ENCODE results near the gene PNKD.

PNKD gene

DNA sequence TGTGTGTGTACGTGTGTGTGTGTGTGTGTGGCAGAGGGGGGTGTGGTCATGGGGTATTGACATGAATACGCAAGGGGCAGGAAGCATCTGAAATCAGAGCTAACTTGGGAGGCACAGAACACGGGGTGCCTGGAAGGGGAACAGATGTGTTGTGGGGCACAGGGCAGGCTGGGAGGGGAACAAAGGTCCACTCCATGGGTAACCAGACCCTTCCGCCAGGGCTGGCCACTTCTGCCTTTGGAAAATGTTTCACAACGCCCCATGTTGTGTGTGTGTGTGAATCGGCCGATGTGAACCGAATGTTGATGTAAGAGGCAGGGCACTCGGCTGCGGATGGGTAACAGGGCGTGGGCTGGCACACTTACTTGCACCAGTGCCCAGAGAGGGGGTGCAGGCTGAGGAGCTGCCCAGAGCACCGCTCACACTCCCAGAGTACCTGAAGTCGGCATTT lies 111.6 kb downstream of the PNKD start, which contains the start of gene SLC11A1:
Gene SLC11A1, plus strand, starts transcription at position 358 of the 451 bp plus-strand sequence. CDS start 96 bp downstream, outside the sequence.
- Histone ChIP-seq H2AFZ (ENCODE audit: low read length) (no peak within 1 kb of the TSS), H4K20me1 (ENCODE audit: insufficient read depth, low read length, poor library complexity, severe bottlenecking) (no peaks in the 10 kb centered on the region), H3F3A (ENCODE audit: low read depth) (no peaks in the 10 kb centered on the region), H3K4me2 (ENCODE audit: low read depth, low read length, poor library complexity, severe bottlenecking) (no peak within 1 kb of the TSS), H3K9ac (ENCODE audit: low read depth, low read length, poor library complexity, severe bottlenecking) (no peak within 1 kb of the TSS), H3K9me2 (replicated peaks; ENCODE audit: low read depth, low read length) (no peaks in the 10 kb centered on the region), H3K4me3 (ENCODE audit: low read length, poor library complexity, severe bottlenecking) (no peak within 1 kb of the TSS), H3K27me3 (ENCODE audit: insufficient read depth, low read length, poor library complexity, severe bottlenecking) (no peaks in the 10 kb centered on the region), H3K4me1 (ENCODE audit: insufficient read depth, low read length, poor library complexity, severe bottlenecking) (no peaks in the 10 kb centered on the region), H3K36me3 (ENCODE audit: insufficient read depth, low read length) (no peaks in the 10 kb centered on the region), H3K79me2 (ENCODE audit: insufficient read depth, low read length) (no peaks in the 10 kb centered on the region), H3K9me3 (ENCODE audit: insufficient read depth, low read depth, low read length) (no peaks in the 10 kb centered on the region)
- TF ChIP-seq EZH2phosphoT487 (IDR thresholded peaks at IDR 0.05; ENCODE audit: borderline replicate concordance) = no peak
- TF ChIP-seq, protein P1, sequence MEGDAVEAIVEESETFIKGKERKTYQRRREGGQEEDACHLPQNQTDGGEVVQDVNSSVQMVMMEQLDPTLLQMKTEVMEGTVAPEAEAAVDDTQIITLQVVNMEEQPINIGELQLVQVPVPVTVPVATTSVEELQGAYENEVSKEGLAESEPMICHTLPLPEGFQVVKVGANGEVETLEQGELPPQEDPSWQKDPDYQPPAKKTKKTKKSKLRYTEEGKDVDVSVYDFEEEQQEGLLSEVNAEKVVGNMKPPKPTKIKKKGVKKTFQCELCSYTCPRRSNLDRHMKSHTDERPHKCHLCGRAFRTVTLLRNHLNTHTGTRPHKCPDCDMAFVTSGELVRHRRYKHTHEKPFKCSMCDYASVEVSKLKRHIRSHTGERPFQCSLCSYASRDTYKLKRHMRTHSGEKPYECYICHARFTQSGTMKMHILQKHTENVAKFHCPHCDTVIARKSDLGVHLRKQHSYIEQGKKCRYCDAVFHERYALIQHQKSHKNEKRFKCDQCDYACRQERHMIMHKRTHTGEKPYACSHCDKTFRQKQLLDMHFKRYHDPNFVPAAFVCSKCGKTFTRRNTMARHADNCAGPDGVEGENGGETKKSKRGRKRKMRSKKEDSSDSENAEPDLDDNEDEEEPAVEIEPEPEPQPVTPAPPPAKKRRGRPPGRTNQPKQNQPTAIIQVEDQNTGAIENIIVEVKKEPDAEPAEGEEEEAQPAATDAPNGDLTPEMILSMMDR (conservative IDR thresholded peaks at IDR 0.05; ENCODE audit: low read length) = no peak

DNA sequence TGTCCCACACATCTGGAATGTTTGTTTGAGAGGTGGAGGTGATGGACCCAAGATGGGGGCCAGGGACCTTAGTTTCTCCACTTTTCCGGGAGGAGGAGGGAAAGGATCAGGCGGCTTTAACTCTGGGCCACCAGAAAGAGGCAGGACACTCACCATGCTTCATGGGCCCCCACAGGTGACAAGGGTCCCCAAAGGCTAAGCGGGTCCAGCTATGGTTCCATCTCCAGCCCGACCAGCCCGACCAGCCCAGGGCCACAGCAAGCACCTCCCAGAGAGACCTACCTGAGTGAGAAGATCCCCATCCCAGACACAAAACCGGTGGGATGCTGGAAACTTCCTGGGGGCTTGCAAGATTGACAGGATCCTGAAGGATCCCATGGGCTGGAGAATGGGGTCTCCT lies 112.5 kb downstream of the PNKD start:
- no peaks in the 10 kb centered on the region for H3K4me1 ChIP-seq (ENCODE audit: insufficient read depth, low read length, poor library complexity, severe bottlenecking)
- no peaks in the 10 kb centered on the region for H3K9me3 ChIP-seq (ENCODE audit: insufficient read depth, low read depth, low read length)
- no peaks in the 10 kb centered on the region for H3K27me3 ChIP-seq (ENCODE audit: insufficient read depth, low read length, poor library complexity, severe bottlenecking)
- TF ChIP-seq, protein P1 (conservative IDR thresholded peaks at IDR 0.05; ENCODE audit: low read length) = no peak
- TF ChIP-seq EZH2phosphoT487 (IDR thresholded peaks at IDR 0.05; ENCODE audit: borderline replicate concordance) = no peak
- no peaks in the 10 kb centered on the region for H4K20me1 ChIP-seq (ENCODE audit: insufficient read depth, low read length, poor library complexity, severe bottlenecking)
- H3K36me3 ChIP-seq (ENCODE audit: insufficient read depth, low read length) = no peaks in the 10 kb centered on the region
- no peak overlapping the region for H3K9ac ChIP-seq (ENCODE audit: low read depth, low read length, poor library complexity, severe bottlenecking)
- no peak overlapping the region for H3K4me3 ChIP-seq (ENCODE audit: low read length, poor library complexity, severe bottlenecking)
- H3K9me2 ChIP-seq (replicated peaks; ENCODE audit: low read depth, low read length) = no peaks in the 10 kb centered on the region
- no peak overlapping the region for H3K4me2 ChIP-seq (ENCODE audit: low read depth, low read length, poor library complexity, severe bottlenecking)
- no peaks in the 10 kb centered on the region for H3K79me2 ChIP-seq (ENCODE audit: insufficient read depth, low read length)
- no peak overlapping the region for H2AFZ ChIP-seq (ENCODE audit: low read length)
- H3F3A ChIP-seq (ENCODE audit: low read depth) = no peaks in the 10 kb centered on the region

DNA sequence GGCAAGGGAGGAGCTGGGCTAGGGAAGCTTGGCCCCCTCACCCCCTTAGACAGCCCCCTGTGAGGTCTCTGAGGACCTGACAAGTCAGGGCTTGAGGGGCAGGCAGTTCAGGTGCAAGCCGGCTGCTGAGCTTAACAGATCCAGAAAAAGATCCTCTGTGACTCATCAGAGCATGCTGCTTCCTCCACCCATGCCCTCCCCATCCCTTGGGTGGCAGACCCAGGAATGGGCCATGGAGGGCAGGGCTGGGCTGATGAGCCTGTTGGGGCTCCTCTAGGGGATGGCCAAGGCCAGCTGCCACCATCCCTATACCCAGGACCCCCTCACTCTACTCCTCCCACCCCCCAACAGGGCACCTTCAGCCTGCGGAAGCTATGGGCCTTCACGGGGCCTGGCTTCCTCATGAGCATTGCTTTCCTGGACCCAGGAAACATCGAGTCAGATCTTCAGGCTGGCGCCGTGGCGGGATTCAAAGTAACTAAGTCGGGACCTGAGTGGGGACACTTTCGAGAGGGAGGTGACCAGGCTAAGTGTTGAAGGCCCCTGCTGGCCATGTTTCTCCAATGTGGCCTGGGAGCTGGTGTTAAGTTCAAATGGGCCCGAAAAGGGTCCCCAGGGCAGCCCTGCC lies 113.7 kb downstream of the PNKD start:
- Histone ChIP-seq H3K36me3 (ENCODE audit: insufficient read depth, low read length) (no peaks in the 10 kb centered on the region), H3K4me2 (ENCODE audit: low read depth, low read length, poor library complexity, severe bottlenecking) (no peak overlapping the region), H3K9me3 (ENCODE audit: insufficient read depth, low read depth, low read length) (no peaks in the 10 kb centered on the region), H3F3A (ENCODE audit: low read depth) (no peaks in the 10 kb centered on the region), H3K4me3 (ENCODE audit: low read length, poor library complexity, severe bottlenecking) (no peak overlapping the region), H3K9me2 (replicated peaks; ENCODE audit: low read depth, low read length) (no peaks in the 10 kb centered on the region), H3K9ac (ENCODE audit: low read depth, low read length, poor library complexity, severe bottlenecking) (no peak overlapping the region), H3K79me2 (ENCODE audit: insufficient read depth, low read length) (no peaks in the 10 kb centered on the region), H3K27me3 (ENCODE audit: insufficient read depth, low read length, poor library complexity, severe bottlenecking) (no peaks in the 10 kb centered on the region), H3K4me1 (ENCODE audit: insufficient read depth, low read length, poor library complexity, severe bottlenecking) (no peaks in the 10 kb centered on the region), H4K20me1 (ENCODE audit: insufficient read depth, low read length, poor library complexity, severe bottlenecking) (no peaks in the 10 kb centered on the region), H2AFZ (ENCODE audit: low read length) (no peak overlapping the region)
- no peak for TF ChIP-seq EZH2phosphoT487 (IDR thresholded peaks at IDR 0.05; ENCODE audit: borderline replicate concordance)
- TF ChIP-seq, protein P1 (conservative IDR thresholded peaks at IDR 0.05; ENCODE audit: low read length) = no peak
